Retina (tissue), 1 donor: ENCODE measurements around the gene ENKUR.

Experiments used
- DNase-seq: peaks from one replicate; pipeline ENCODE4 v3.0.0-alpha.2; 2016

ENKUR gene

DNA sequence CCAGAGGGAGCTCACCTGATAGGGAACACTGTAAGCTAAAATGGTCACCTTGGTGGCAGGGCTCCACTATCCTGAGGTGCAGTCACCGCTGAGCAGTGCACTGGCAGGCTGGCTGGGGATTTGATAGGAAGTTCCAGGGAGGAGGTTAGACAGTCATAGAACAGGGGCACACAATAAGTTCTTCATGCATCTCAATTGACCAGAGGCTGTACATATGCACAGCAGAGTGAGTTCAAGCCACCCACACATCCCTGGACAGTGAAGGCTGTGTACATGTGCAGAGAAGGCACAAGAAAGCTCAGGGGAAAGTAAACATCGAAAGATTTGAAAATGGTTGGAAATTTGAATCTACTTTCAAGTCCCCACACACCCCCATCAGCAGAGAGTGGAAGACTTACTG, 77.4 kb downstream of the ENKUR start:
- no peak for DNase-seq

DNA sequence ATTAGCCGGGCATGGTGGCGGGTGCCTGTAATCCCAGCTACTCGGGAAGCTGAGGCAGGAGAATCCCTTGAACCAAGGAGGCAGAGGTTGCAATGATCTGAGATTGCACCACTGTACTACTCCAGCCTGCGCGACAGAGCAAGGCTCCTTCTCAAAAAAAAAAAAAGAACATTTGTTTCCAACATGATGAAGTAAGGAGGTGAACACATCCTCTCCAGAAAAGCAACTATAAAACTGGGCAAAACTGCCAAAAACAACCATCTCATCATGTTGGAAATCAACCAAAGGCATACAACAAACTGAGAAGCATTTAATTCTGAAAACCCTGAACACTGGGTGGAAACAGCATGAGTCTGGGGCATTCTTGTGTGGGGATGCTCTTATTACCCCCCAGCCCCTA, 77.9 kb downstream of the ENKUR start:
- no peak for DNase-seq

GRCh38 chr10:24935504-24936292, 80.3 kb downstream of the ENKUR start:
- DNase-seq: no peak
